ENCODE results near the gene SFSWAP. TPM values are rescaled to one million over a fixed set of nuclear protein-coding genes. Genes with fewer than 3 reads are reported as not detected.

SFSWAP gene
- total and polyA plus RNA-seq, 8 donors = 14.8 to 194 (median 45.2) TPM

DNA sequence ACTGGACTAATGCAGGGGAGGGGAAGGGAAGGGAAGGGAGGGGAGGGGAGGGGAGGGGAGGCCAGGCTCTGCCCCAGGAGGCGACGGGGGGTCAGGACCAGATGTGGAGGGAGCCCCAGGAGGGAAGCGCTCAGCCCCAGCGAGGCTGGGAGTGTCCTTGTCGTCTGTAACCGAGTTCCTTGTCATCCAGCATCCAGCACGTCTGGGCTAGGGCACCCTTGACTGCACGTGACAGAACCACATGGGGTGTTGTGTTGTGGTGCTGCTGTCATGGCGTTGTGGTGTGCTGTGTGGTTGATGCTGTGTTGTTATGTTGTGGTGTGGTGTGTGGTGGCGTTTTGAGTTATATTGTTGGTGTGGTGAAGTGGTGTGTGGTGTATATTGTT is 28.4 kb upstream of the SFSWAP start:
- TF ChIP-seq EP300 (IDR thresholded peaks at IDR 0.05) = no peak
- no peak for TF ChIP-seq POLR2A (IDR thresholded peaks at IDR 0.05)
- Histone ChIP-seq H3K4me1 (peaks cover 0 to 10% (median 0%) of the 10 kb centered on the region in 4 donors), H3K36me3 (no peaks in the 10 kb centered on the region), H3K4me3 (no peak overlapping the region), H3K27me3 (peaks cover 0 to 55% (median 11%) of the 10 kb centered on the region in 3 donors), H3K9me3 (no peaks in the 10 kb centered on the region), H3K27ac (no peak overlapping the region)
- WGBS, 5 donors = 24 to 50% (median 35%) methylated on average over 8 to 10 of the region's 10 CpGs
- DNase-seq = no peak
- intact Hi-C loops (cut with DNase I; ENCODE audit: low total_unique reads) = no loop called here

DNA sequence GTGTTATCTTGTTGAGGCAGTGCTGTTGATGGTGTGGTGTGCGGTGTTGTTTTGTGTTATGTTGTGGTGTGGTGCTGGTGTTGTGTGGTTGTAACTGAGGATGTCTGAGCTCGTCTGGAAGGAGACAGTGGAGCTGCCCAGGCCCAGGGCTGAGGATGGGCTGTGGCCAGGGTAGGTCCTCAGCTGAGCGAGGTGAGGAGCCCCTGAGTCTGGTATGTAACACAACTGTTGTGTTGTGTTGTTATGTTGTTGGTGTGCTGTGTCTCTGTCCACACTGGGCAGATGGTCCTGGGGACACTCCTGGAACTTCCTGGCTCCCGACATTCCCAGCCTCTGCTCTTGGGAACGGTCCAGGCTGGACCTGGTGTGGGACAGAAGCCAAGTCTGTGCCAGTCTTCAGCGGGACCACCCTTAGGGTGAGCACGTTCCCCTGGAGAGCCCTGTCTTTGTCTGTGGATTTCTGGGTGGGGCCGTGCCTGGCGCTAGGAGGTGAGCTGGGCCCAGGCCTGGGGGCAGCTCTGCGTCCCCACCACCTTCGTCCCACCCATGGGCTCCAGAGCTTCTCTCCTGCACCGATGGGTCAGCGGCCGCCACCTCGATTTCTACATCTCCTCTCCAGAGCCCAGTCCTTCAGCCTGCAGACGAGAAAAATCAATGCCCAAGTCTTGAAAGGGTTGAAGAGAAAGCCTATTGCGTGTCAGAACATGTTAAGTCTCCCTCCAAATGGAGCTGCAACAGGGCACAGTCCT is 27.4 kb upstream of the SFSWAP start:
- Histone ChIP-seq H3K36me3 (no peaks in the 10 kb centered on the region), H3K9me3 (no peaks in the 10 kb centered on the region), H3K4me1 (peaks cover 0 to 10% (median 0%) of the 10 kb centered on the region in 4 donors), H3K4me3 (no peak overlapping the region), H3K27ac (no peak overlapping the region), H3K27me3 (peaks cover 0 to 55% (median 11%) of the 10 kb centered on the region in 3 donors)
- WGBS, 5 donors = 68 to 82% (median 72%) methylated on average over 10 to 17 of the region's 17 CpGs
- no peak for TF ChIP-seq POLR2A (IDR thresholded peaks at IDR 0.05)
- no peak for TF ChIP-seq POLR2AphosphoS5 (IDR thresholded peaks at IDR 0.05)
- TF ChIP-seq, protein P1, sequence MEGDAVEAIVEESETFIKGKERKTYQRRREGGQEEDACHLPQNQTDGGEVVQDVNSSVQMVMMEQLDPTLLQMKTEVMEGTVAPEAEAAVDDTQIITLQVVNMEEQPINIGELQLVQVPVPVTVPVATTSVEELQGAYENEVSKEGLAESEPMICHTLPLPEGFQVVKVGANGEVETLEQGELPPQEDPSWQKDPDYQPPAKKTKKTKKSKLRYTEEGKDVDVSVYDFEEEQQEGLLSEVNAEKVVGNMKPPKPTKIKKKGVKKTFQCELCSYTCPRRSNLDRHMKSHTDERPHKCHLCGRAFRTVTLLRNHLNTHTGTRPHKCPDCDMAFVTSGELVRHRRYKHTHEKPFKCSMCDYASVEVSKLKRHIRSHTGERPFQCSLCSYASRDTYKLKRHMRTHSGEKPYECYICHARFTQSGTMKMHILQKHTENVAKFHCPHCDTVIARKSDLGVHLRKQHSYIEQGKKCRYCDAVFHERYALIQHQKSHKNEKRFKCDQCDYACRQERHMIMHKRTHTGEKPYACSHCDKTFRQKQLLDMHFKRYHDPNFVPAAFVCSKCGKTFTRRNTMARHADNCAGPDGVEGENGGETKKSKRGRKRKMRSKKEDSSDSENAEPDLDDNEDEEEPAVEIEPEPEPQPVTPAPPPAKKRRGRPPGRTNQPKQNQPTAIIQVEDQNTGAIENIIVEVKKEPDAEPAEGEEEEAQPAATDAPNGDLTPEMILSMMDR (IDR thresholded peaks at IDR 0.05) = no peak
- TF ChIP-seq EP300 (IDR thresholded peaks at IDR 0.05) = no peak
- intact Hi-C loops (cut with DNase I; ENCODE audit: low total_unique reads) = no loop called here
- no peak for DNase-seq

DNA sequence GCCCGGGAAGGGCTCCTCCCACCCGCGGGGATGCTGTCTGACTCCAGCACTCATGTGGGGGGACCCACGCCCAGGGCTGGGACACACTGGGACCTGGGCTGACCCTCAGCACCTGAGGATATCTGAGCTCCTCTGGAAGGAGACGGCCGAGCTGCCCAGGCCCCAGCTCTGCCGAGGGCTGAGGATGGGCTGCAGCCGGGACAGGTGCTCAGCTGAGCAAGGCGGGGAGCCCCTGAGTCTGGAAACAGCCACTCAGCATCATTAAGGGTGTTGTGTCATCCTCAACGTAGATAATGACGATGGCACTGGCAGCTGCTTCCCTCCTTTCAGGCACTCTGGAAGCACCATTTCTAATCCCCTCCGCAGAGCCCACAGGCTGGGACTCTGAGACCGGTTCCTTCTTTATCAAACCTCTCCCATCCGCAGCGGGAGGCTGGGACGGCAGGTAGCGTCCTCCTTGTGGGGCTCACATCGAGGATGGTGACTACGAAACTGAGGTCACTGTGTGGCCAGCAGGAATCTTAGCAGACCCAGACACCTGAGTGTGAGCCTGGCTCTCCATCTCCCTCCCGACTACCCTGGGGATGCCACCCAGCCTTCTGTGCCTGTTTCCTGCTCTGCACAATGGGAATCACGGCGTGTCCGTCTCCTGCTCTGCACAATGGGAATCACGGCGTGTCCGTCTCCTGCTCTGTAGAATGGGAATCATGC is 26.7 kb upstream of the SFSWAP start:
- TF ChIP-seq, protein P1 (IDR thresholded peaks at IDR 0.05) = no peak
- TF ChIP-seq POLR2A (IDR thresholded peaks at IDR 0.05) (no peak), POLR2AphosphoS5 (IDR thresholded peaks at IDR 0.05) (no peak), EP300 (IDR thresholded peaks at IDR 0.05) (no peak)
- 65 to 80% (median 72%) methylated on average over 19 to 26 of the region's 26 CpGs for WGBS, 5 donors
- no peak for DNase-seq
- Histone ChIP-seq H3K4me3 (no peak overlapping the region), H3K36me3 (no peaks in the 10 kb centered on the region), H3K9me3 (no peaks in the 10 kb centered on the region), H3K27me3 (peaks cover 0 to 52% (median 7%) of the 10 kb centered on the region in 3 donors), H3K4me1 (peaks cover 0 to 10% (median 0%) of the 10 kb centered on the region in 4 donors), H3K27ac (no peak overlapping the region)
- intact Hi-C loops (cut with DNase I; ENCODE audit: low total_unique reads) = no loop called here

DNA sequence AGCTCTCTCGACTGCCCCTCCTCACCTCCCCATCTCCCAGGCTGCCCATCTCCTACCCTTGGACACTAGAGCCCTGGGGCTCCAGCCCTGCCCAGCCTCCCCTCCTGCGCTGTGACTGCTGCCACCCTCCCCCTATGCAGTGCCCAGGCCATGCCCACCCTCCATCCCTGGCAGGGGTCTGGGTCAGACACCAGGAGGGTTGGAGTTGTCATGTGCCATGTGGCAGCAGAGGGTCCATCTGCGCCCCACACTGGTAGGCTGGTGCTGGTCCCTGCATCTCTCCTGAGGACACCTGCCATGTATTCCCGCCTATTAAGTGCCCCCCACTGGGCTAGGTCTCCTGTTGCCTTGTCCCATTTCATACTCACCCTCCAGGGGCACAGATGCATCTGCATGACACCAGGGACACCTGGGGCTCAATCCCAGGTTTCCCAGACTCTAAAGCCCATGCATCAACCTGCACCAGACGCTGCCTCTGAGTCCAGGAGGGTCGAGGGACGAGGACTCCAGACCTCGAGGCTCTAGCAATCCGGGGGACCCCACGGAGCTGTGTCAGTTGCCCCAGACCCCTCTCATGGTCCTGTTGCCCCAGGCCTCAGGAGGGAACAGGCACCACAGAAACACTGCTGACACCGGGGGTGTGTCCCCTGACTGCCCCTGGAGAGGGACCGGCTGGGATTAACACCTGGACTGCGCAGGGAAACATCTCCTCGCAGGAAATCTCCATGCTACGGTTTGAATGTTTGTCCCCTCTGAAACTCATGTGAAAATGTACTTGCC is 23.4 kb upstream of the SFSWAP start:
- no peak for DNase-seq
- intact Hi-C loops (cut with DNase I; ENCODE audit: low total_unique reads) = no loop called here
- H3K27ac ChIP-seq = no peak overlapping the region
- no peak overlapping the region for H3K4me3 ChIP-seq
- 75 to 83% (median 80%) methylated on average over 9 to 15 of the region's 15 CpGs for WGBS, 5 donors
- peaks cover 0 to 56% (median 0%) of the 10 kb centered on the region in 3 donors for H3K27me3 ChIP-seq
- no peaks in the 10 kb centered on the region for H3K36me3 ChIP-seq
- H3K4me1 ChIP-seq = no peaks in the 10 kb centered on the region
- no peaks in the 10 kb centered on the region for H3K9me3 ChIP-seq
- TF ChIP-seq, protein P1 (IDR thresholded peaks at IDR 0.05) = no peak
- no peak for TF ChIP-seq POLR2A (IDR thresholded peaks at IDR 0.05)
- no peak for TF ChIP-seq EP300 (IDR thresholded peaks at IDR 0.05)
- no peak for TF ChIP-seq POLR2AphosphoS5 (IDR thresholded peaks at IDR 0.05)

Data from stomach (tissue), 9 donors.